ENCODE measurements around the gene TMEM192. TPM values are rescaled to one million over a fixed set of nuclear protein-coding genes. Genes with fewer than 3 reads are reported as not detected.

TMEM192 gene
- total RNA-seq, 1 experiment from 2014 or later = 14.9 TPM

Other genes starting within 250 kb of the TMEM192 start
- gene APELA, start 235.7 kb downstream of the TMEM192 start, total RNA-seq (2014; rRNA removed) = not detected in 2 replicates
- gene TRIM61, start 135.2 kb downstream of the TMEM192 start, total RNA-seq (2014; rRNA removed) = not detected in 2 replicates
- not detected in 2 replicates for gene TRIM60, start 80.9 kb downstream of the TMEM192 start, total RNA-seq (2014; rRNA removed)
- 0.11 and 0.13 TPM in 2 replicates for gene TRIM75, start 59.0 kb downstream of the TMEM192 start, total RNA-seq (2014; rRNA removed)
- gene KLHL2, start 94.7 kb upstream of the TMEM192 start, total RNA-seq (2014; rRNA removed) = 22.2 and 25.6 TPM in 2 replicates
- 70.5 and 74.1 TPM in 2 replicates for gene MSMO1, start 214.8 kb upstream of the TMEM192 start, total RNA-seq (2014; rRNA removed)

All from LHCN-M2 (cell line).